ENCODE measurements around the gene NRROS.
"Not testable (repeated sequence)": the region's sequence is repeated elsewhere in the genome, so short reads cannot be mapped to it uniquely, and the experiment has no call there.

Gene NRROS

DNA sequence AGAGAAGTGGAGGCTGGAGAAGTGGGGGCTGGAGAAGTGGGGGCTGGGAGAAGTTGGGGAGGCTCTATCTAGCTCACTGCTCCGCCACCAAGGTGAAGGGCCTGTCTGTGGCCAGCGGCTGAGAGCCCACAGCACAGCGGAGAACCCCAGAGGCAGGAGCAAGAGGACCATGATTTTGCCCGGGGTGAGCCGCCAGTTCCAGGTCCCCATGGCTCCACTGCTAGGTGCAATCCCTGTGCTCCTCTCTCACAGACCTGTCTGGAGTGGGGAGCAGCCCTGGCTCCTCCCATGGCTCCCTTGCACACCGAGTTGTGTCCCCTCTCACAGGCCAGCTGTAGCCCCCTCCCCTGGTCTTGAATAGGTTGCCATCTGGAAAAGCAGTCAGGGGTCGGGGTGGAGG, 4.7 kb upstream of the NRROS start:
- no peaks in the 10 kb centered on the region for H3K36me3 Mint-ChIP-seq
- H3K4me3 Mint-ChIP-seq, result no peak overlapping the region
- no peak overlapping the region for H3K27ac Mint-ChIP-seq
- no peaks in the 10 kb centered on the region for H3K27me3 Mint-ChIP-seq
- no peaks in the 10 kb centered on the region for H3K9me3 Mint-ChIP-seq (ENCODE audit: low read depth)
- H3K4me1 Mint-ChIP-seq (ENCODE audit: low read depth), result peaks cover 46% of the 10 kb centered on the region

- H3K9me3 Mint-ChIP-seq (ENCODE audit: low read depth), result no peaks in the 10 kb centered on the region
- peaks cover 46% of the 10 kb centered on the region for H3K4me1 Mint-ChIP-seq (ENCODE audit: low read depth)
- H3K27me3 Mint-ChIP-seq, result no peaks in the 10 kb centered on the region
- no peak overlapping the region for H3K27ac Mint-ChIP-seq
- H3K4me3 Mint-ChIP-seq, result no peak overlapping the region
- peaks cover 2% of the 10 kb centered on the region for H3K36me3 Mint-ChIP-seq
Measured at GRCh38 chr3:196636369-196637349, 2.8 kb upstream of the NRROS start.

DNA sequence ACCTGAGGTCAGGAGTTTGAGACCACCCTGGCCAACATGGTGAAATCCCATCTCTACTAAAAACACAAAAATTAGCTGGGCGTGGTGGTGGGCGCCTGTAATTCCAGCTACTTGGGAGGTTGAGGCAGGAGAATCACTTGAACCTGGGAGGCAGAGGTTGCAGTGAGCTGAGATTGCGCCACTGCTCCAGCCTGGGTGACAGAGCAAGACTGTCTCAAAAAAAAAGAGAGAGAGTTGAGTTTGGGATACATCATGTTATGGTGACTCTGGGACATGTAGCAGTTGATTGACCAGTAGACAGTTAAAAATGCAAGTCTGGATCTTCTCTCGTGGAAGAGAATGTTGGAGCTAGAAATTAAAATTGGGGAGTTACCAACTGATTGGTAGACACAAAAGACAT, 1.6 kb upstream of the NRROS start:
- H3K27ac Mint-ChIP-seq, result peak overlapping the region; percentile 41
- not testable (repeated sequence) for H3K9me3 Mint-ChIP-seq (ENCODE audit: low read depth); H3K36me3 Mint-ChIP-seq; H3K27me3 Mint-ChIP-seq
- H3K4me3 Mint-ChIP-seq, result peak overlapping the region; percentile 47
- peaks cover 50% of the 10 kb centered on the region for H3K4me1 Mint-ChIP-seq (ENCODE audit: low read depth)

- peaks cover 50% of the 10 kb centered on the region for H3K4me1 Mint-ChIP-seq (ENCODE audit: low read depth)
- no peaks in the 10 kb centered on the region for H3K27me3 Mint-ChIP-seq
- no peaks in the 10 kb centered on the region for H3K9me3 Mint-ChIP-seq (ENCODE audit: low read depth)
- H3K4me3 Mint-ChIP-seq, result peak overlapping the region; percentile 83
- H3K36me3 Mint-ChIP-seq, result peaks cover 2% of the 10 kb centered on the region
- H3K27ac Mint-ChIP-seq, result peak overlapping the region; percentile 83
Measured at GRCh38 chr3:196638861-196639482, 522 bp upstream of the NRROS start.

DNA sequence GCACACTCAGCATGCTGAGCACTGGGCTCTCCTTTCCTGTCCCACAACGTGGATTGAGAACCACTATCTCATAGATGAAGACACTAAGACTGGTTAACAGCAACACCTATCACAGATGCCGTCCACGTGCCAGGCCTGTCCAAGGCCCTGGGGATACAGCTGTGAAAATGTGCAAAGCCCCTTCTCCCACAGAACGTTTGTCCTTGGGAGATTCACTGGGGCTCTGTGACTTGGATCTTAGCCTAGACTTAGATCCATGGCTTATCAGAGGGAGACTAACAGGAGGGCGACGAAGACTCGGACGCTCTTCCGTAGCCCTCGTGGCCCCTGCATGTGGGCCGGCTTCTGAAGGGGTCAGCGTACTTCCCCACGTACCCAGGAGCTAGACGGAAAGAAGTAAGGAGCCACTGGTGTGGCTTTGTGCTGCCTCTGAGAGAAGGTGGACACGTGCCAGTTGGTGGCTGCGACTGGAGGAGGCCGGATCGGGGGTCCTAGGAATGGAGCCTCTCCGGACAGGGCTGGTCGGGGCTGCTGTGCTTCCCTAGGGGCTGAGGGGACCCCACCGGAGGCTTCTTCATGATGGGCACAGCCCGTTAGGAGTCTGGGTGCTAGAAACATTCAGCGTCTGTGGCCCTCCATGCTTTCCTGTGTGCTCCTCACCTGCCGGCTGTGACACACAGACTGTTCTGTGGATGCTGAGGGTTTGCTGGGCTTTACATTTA, 964 bp downstream of the NRROS start:
- Mint-ChIP-seq H3K4me1 (ENCODE audit: low read depth) (peaks cover 49% of the 10 kb centered on the region), H3K9me3 (ENCODE audit: low read depth) (no peaks in the 10 kb centered on the region), H3K4me3 (peak overlapping the region; percentile 83), H3K36me3 (peaks cover 2% of the 10 kb centered on the region), H3K27me3 (no peaks in the 10 kb centered on the region), H3K27ac (peak overlapping the region; percentile 87)

GRCh38 chr3:196641333-196642054, 2.0 kb downstream of the NRROS start:
- Mint-ChIP-seq H3K27ac (peak overlapping the region; percentile 93), H3K36me3 (peaks cover 2% of the 10 kb centered on the region), H3K27me3 (no peaks in the 10 kb centered on the region), H3K4me1 (ENCODE audit: low read depth) (peaks cover 50% of the 10 kb centered on the region), H3K4me3 (peak overlapping the region; percentile 83), H3K9me3 (ENCODE audit: low read depth) (no peaks in the 10 kb centered on the region)

- no peaks in the 10 kb centered on the region for H3K9me3 Mint-ChIP-seq (ENCODE audit: low read depth)
- peaks cover 2% of the 10 kb centered on the region for H3K36me3 Mint-ChIP-seq
- H3K27ac Mint-ChIP-seq, result peak overlapping the region; percentile 46
- H3K4me1 Mint-ChIP-seq (ENCODE audit: low read depth), result peaks cover 52% of the 10 kb centered on the region
- no peaks in the 10 kb centered on the region for H3K27me3 Mint-ChIP-seq
- no peak overlapping the region for H3K4me3 Mint-ChIP-seq
Measured at GRCh38 chr3:196642434-196642833, 2.9 kb downstream of the NRROS start.

GRCh38 chr3:196643201-196643749, 3.8 kb downstream of the NRROS start:
- H3K4me1 Mint-ChIP-seq (ENCODE audit: low read depth), result peaks cover 52% of the 10 kb centered on the region
- H3K4me3 Mint-ChIP-seq, result no peak overlapping the region
- H3K9me3 Mint-ChIP-seq (ENCODE audit: low read depth), result no peaks in the 10 kb centered on the region
- H3K27ac Mint-ChIP-seq, result no peak overlapping the region
- H3K27me3 Mint-ChIP-seq, result no peaks in the 10 kb centered on the region
- peaks cover 2% of the 10 kb centered on the region for H3K36me3 Mint-ChIP-seq

- no peaks in the 10 kb centered on the region for H3K27me3 Mint-ChIP-seq
- peaks cover 2% of the 10 kb centered on the region for H3K36me3 Mint-ChIP-seq
- no peaks in the 10 kb centered on the region for H3K9me3 Mint-ChIP-seq (ENCODE audit: low read depth)
- peak overlapping the region; percentile 72 for H3K27ac Mint-ChIP-seq
- no peak overlapping the region for H3K4me3 Mint-ChIP-seq
- peaks cover 52% of the 10 kb centered on the region for H3K4me1 Mint-ChIP-seq (ENCODE audit: low read depth)
Measured at GRCh38 chr3:196643761-196644160, 4.3 kb downstream of the NRROS start.

DNA sequence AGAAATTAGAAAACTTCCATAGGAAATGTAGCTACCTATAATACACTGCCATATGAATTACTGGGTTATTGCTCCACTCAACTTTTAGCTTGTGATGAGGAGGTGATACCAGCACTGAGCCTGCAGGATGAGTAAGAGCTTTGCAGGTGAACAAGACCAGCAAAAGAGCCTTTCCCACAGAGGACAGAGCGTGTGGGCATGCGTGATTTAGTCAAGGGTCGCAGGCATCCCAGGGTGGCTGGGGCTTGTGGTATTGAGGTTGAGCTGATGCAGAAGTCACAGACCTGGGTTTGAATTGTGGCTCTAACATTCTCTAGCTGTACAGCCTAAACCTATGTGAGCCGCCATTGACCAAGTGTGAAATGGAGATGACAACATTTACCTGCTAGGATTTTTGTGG, 5.6 kb downstream of the NRROS start:
- H3K36me3 Mint-ChIP-seq, result peaks cover 2% of the 10 kb centered on the region
- no peaks in the 10 kb centered on the region for H3K9me3 Mint-ChIP-seq (ENCODE audit: low read depth)
- H3K27ac Mint-ChIP-seq, result no peak overlapping the region

DNA sequence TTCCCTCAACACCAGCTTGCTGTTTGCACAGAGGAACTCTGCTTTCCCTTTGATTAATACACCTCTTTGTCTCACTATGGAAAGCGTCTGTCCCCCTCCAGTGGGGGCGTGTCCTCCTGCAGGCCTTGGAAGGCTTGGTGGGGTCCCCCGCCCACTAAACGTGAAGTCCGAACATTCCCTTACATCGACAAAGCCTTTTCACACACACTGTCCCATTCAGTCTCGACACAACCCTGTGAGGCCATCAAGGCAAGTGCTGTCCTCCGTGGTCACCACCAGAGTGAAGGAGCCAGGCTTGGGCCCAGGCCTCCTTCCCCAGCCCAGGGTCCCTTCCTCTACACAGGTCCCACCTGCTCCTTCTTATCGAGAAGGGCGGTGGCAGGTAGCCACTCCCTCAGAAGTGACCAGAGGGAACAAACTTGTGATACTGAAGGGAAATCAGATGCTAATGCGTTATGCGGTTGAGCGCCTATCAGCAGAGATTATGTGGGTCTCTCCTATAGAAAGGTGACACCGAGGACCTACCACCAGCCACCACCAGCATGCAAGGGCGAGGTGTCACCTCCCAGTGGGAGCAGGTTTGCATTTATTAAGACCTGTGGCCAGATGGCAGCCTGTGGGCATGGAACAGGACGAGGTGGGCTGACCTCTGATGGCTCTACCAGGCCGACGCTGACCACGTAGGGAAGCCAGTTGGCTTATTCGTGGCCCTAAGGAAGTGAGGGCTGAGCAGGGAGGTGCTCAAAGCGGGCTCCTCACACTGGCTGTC, 6.6 kb downstream of the NRROS start:
- Mint-ChIP-seq H3K4me3 (no peak overlapping the region), H3K27me3 (no peaks in the 10 kb centered on the region), H3K9me3 (ENCODE audit: low read depth) (no peaks in the 10 kb centered on the region), H3K4me1 (ENCODE audit: low read depth) (peaks cover 42% of the 10 kb centered on the region), H3K36me3 (no peaks in the 10 kb centered on the region), H3K27ac (no peak overlapping the region)

More for the DNA sequence above, 5.6 kb downstream of the NRROS start:
- peaks cover 45% of the 10 kb centered on the region for H3K4me1 Mint-ChIP-seq (ENCODE audit: low read depth)
- H3K4me3 Mint-ChIP-seq, result no peak overlapping the region
- H3K27me3 Mint-ChIP-seq, result no peaks in the 10 kb centered on the region

DNA sequence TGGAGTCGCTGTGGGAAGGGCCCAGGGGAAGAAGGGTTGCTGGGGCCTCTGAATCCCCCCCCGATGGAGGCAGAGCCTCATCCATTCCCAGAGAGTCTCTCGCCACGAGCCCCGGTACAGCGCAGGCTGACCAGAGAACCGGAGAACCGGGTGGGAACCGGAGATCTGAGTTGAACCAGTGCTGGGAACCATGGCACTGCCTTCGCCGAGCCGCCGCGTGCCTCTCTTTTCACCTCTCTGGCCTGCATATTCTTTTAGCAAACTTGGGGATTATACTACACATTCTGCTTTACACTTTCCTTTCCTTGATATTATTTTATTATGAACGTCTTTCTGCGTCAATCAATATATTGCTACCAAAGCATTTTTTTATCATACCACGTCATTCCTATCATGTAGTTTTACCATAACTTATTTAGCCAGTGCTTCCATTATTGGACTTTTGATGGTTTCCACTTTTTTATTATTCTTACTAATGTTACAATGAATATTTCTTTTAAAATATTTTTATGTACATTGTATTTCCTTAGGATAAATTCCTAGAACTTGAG, 7.2 kb downstream of the NRROS start:
- no peaks in the 10 kb centered on the region for H3K27me3 Mint-ChIP-seq
- H3K4me3 Mint-ChIP-seq, result no peak overlapping the region
- H3K27ac Mint-ChIP-seq, result no peak overlapping the region
- H3K36me3 Mint-ChIP-seq, result no peaks in the 10 kb centered on the region
- no peaks in the 10 kb centered on the region for H3K9me3 Mint-ChIP-seq (ENCODE audit: low read depth)
- peaks cover 36% of the 10 kb centered on the region for H3K4me1 Mint-ChIP-seq (ENCODE audit: low read depth)

- Mint-ChIP-seq H3K4me1 (ENCODE audit: low read depth) (peaks cover 19% of the 10 kb centered on the region), H3K9me3 (ENCODE audit: low read depth) (no peaks in the 10 kb centered on the region), H3K36me3 (no peaks in the 10 kb centered on the region), H3K27ac (no peak overlapping the region), H3K4me3 (no peak overlapping the region), H3K27me3 (no peaks in the 10 kb centered on the region)
Measured at GRCh38 chr3:196650740-196651311, 11.3 kb downstream of the NRROS start.
